ENCODE measurements around the gene MYOG. TPM values are rescaled to one million over a fixed set of nuclear protein-coding genes. Genes with fewer than 3 reads are reported as not detected.

MYOG gene
- total and polyA plus RNA-seq, 2 of the 4 experiments (the other 2 are of a cell fraction): not detected

- Histone ChIP-seq H4K20me1 (ENCODE audit: insufficient read depth, low read length) (no peaks in the 10 kb centered on the region), H3K4me3 (ENCODE audit: insufficient read depth, low read depth, low read length) (no peak overlapping the region), H3K36me3 (ENCODE audit: control insufficient read depth, insufficient read depth, low read length) (no peaks in the 10 kb centered on the region), H2AFZ (replicated peaks; ENCODE audit: low read length, poor library complexity) (no peak overlapping the region), H3K4me2 (ENCODE audit: low read depth, low read length) (no peak overlapping the region), H3K27ac (ENCODE audit: insufficient read depth, low read length) (no peak overlapping the region), H2AK9ac (replicated peaks; ENCODE audit: low read depth, low read length, poor library complexity) (no peak overlapping the region), H3K56ac (ENCODE audit: extremely low read depth, insufficient read depth, low read length) (no peak overlapping the region), H3K79me1 (ENCODE audit: low read depth in 1 of 2, low read length in 2 of 2) (no peaks in the 10 kb centered on the region), H3K27me3 (ENCODE audit: control insufficient read depth, insufficient read depth, low read length) (peaks cover 50% of the 10 kb centered on the region), H3K4ac (ENCODE audit: low read depth, low read length) (no peak overlapping the region), H3K4me1 (ENCODE audit: control insufficient read depth, insufficient read depth, low read length) (no peaks in the 10 kb centered on the region), H2BK120ac (ENCODE audit: low read depth, low read length) (no peak overlapping the region), H2BK15ac (ENCODE audit: low read depth, low read length) (no peak overlapping the region), H3K9me1 (ENCODE audit: insufficient read depth, low read length) (no peaks in the 10 kb centered on the region), H3K9ac (ENCODE audit: low read depth, low read length) (no peak overlapping the region), H4K5ac (ENCODE audit: low read depth, low read length) (no peak overlapping the region), H2BK20ac (ENCODE audit: low read depth, low read length) (no peak overlapping the region), H3K23ac (ENCODE audit: low read depth, low read length) (no peak overlapping the region; the same call in 1 of the 2 replicates), H3K9me3 (ENCODE audit: control insufficient read depth, insufficient read depth, low read length) (no peaks in the 10 kb centered on the region), H4K8ac (ENCODE audit: low read depth in 2 of 2, low read length in 2 of 2) (no peak overlapping the region), H2AK5ac (ENCODE audit: low read depth, low read length) (no peak overlapping the region), H2BK5ac (ENCODE audit: low read depth, low read length, poor library complexity, severe bottlenecking) (no peak overlapping the region), H3K14ac (replicated peaks; ENCODE audit: low read depth, low read length) (no peak overlapping the region), H4K91ac (ENCODE audit: insufficient read depth, low read depth, low read length) (no peak overlapping the region), H3K18ac (ENCODE audit: low read depth, low read length) (no peak overlapping the region)
- CTCF ChIA-PET: no interaction called here
- DNase-seq (no peak), ATAC-seq (ENCODE audit: low read depth) (no peak)
- in situ Hi-C loops (cut with MboI; ENCODE audit: low sequenced_read_pairs): no loop called here
- no TSS peak for BruUV-seq (replicated peaks)
- dilution Hi-C loops (cut with HindIII; ENCODE audit: low sequenced_read_pairs, unreplicated experiment): no loop called here
- 45% methylated on average over 4 of the region's 4 CpGs; no CpG with 5 or more reads in 1 of the 2 experiments for WGBS, 2 experiments (ENCODE audit: extremely low coverage in 2 of 2, insufficient read length in 1 of 2)
- TF ChIP-seq ELK1 (IDR thresholded peaks at IDR 0.05; ENCODE audit: borderline replicate concordance, low read depth, low read length) (no peak), NFE2L2 (IDR thresholded peaks at IDR 0.05; ENCODE audit: low read depth, low read length) (no peak), BHLHE40 (IDR thresholded peaks at IDR 0.05; ENCODE audit: low read depth, low read length) (no peak), CHD1 (IDR thresholded peaks at IDR 0.05; ENCODE audit: low read depth, low read length) (no peak), RCOR1 (IDR thresholded peaks at IDR 0.05; ENCODE audit: insufficient replicate concordance, low read length) (no peak), MAZ (IDR thresholded peaks at IDR 0.05; ENCODE audit: borderline replicate concordance, low read depth, low read length) (no peak), CEBPB (IDR thresholded peaks at IDR 0.05; ENCODE audit: low read depth, low read length) (no peak), POLR2A (IDR thresholded peaks at IDR 0.05; ENCODE audit: low read depth, low read length) (no peak), CTCF (conservative IDR thresholded peaks at IDR 0.05; ENCODE audit: low read depth, low read length) (no peak), MXI1 (IDR thresholded peaks at IDR 0.05; ENCODE audit: borderline replicate concordance, low read depth, low read length) (no peak), RFX5 (IDR thresholded peaks at IDR 0.05; ENCODE audit: low read depth, low read length) (no peak), FOS (IDR thresholded peaks at IDR 0.05; ENCODE audit: low read depth, low read length) (no peak), MAFK (IDR thresholded peaks at IDR 0.05; ENCODE audit: low read depth, low read length) (no peak), USF2 (IDR thresholded peaks at IDR 0.05; ENCODE audit: low read depth, low read length) (no peak), SMC3 (IDR thresholded peaks at IDR 0.05; ENCODE audit: low read depth, low read length) (no peak), RAD21 (IDR thresholded peaks at IDR 0.05; ENCODE audit: low read length) (no peak)
- intact Hi-C loops (cut with micrococcal nuclease): no loop called here
- POLR2A ChIA-PET (ENCODE audit: unreplicated experiment): no interaction called here
Observed at GRCh38 chr1:203103216-203103615, 17.4 kb upstream of the MYOG start.

Data from IMR-90 (cell line).